Naive thymus-derived CD4-positive, alpha-beta T cell (primary cell): ENCODE results near the gene TRPC4. TPM values are rescaled to one million over a fixed set of nuclear protein-coding genes. Genes with fewer than 3 reads are reported as not detected.

Experiments used
- ATAC-seq: fragments of 150-1000 bp; cut with Tn5 transposase; 2 replicates; pipeline ENCODE4 v1.10.0; 2021; ENCODE audit warnings: mild to moderate bottlenecking, moderate library complexity
- CTCF ChIA-PET: fragments of 350-600 bp; sonication (Branson Sonifier 250); formaldehyde crosslinking; loops from one replicate; lab custom pipeline; 2021; ENCODE audit warnings: antibody characterized with exemption; lab: Charles Lee
- POLR2A ChIA-PET: fragments of 350-600 bp; sonication (Branson Sonifier 250); formaldehyde crosslinking; loops from one replicate; lab custom pipeline; 2021; ENCODE audit warnings: antibody characterized with exemption, inconsistent platforms; lab: Charles Lee
- DNase-seq, 9 donors: peaks; one replicate each; pipeline versions ENCODE4 v3.0.0 to v3.0.0-alpha.2; 2020 to 2022; ENCODE audit warnings: mixed read lengths in 1 of 9
- H3K27ac ChIP-seq: one replicate; pipeline ENCODE4 v1.7.0; 2013; ENCODE audit warnings: mild to moderate bottlenecking, low read depth, low read length, moderate library complexity
- H3K27me3 ChIP-seq, 2 donors: one replicate each; pipeline ENCODE4 v1.7.0; 2013; ENCODE audit warnings: low read length in 2 of 2, mild to moderate bottlenecking in 2 of 2, moderate library complexity in 2 of 2; ENCODE audit not compliant: control insufficient read depth in 2 of 2, insufficient read depth in 2 of 2
- H3K36me3 ChIP-seq, 3 experiments: 1 replicate in 2 of 3; 2 replicates in 1 of 3; pipeline ENCODE4 v1.7.0; 2013; ENCODE audit warnings: low read length in 3 of 3, mild to moderate bottlenecking in 3 of 3, moderate library complexity in 1 of 3; ENCODE audit not compliant: insufficient read depth in 3 of 3, control insufficient read depth in 2 of 3
- H3K4me1 ChIP-seq, 2 donors: one replicate each; pipeline ENCODE4 v1.7.0; 2013; ENCODE audit warnings: low read length in 2 of 2, mild to moderate bottlenecking in 2 of 2, moderate library complexity in 1 of 2; ENCODE audit not compliant: control insufficient read depth in 2 of 2, insufficient read depth in 2 of 2
- H3K4me3 ChIP-seq: 2 replicates; pipeline ENCODE4 v1.7.0; 2013; ENCODE audit warnings: mild to moderate bottlenecking, low read length
- H3K9me3 ChIP-seq, 3 experiments: 1 replicate in 2 of 3; 2 replicates in 1 of 3; pipeline ENCODE4 v1.7.0; 2013; ENCODE audit warnings: low read length in 3 of 3; ENCODE audit not compliant: control insufficient read depth in 2 of 3
- H3K27ac Mint-ChIP-seq, 9 donors: one replicate each; pipeline ENCODE4 v1.8.0; 2020 to 2022; ENCODE audit warnings: mixed read lengths in 9 of 9, mild to moderate bottlenecking in 8 of 9, moderate library complexity in 5 of 9, inconsistent platforms in 2 of 9
- H3K27me3 Mint-ChIP-seq, 5 donors: one replicate each; pipeline ENCODE4 v1.8.0; 2021 to 2022; ENCODE audit warnings: mixed read lengths in 5 of 5, mild to moderate bottlenecking in 1 of 5
- H3K36me3 Mint-ChIP-seq, 5 donors: one replicate each; pipeline ENCODE4 v1.8.0; 2020 to 2022; ENCODE audit warnings: mixed read lengths in 5 of 5, mild to moderate bottlenecking in 3 of 5, inconsistent platforms in 1 of 5
- H3K4me1 Mint-ChIP-seq, 7 donors: one replicate each; pipeline ENCODE4 v1.8.0; 2020 to 2022; ENCODE audit warnings: mixed read lengths in 7 of 7, mild to moderate bottlenecking in 3 of 7, inconsistent platforms in 1 of 7
- H3K4me3 Mint-ChIP-seq, 10 donors: one replicate each; pipeline ENCODE4 v1.8.0; 2020 to 2022; ENCODE audit warnings: mild to moderate bottlenecking in 10 of 10, mixed read lengths in 10 of 10, moderate library complexity in 6 of 10, inconsistent platforms in 2 of 10
- H3K9me3 Mint-ChIP-seq, 11 donors: one replicate each; pipeline ENCODE4 v1.8.0; 2020 to 2022; ENCODE audit warnings: mixed read lengths in 11 of 11, mild to moderate bottlenecking in 4 of 11, inconsistent platforms in 1 of 11, moderate library complexity in 1 of 11
- intact Hi-C, 2 donors: fragments of 100-400 bp; cut with micrococcal nuclease; formaldehyde crosslinking; loops; one replicate each; pipeline ENCODE4 v1.15.1; 2023
- polyA plus RNA-seq, 2 donors: library from polyadenylated mRNA; unstranded; fragments of 300-500 nt; fragmentation: Illumina TruSeq; gene quantifications; one replicate each; pipeline ENCODE4 v1.2.3, GENCODE V29; 2021
- total RNA-seq, 6 experiments: library from RNA in 5 of 6; stranded (reverse) in 5 of 6; gene quantifications; 1 replicate in 5 of 6; 2 replicates in 1 of 6; pipeline ENCODE4 v1.2.3 and lab custom pipeline; 2021 to 2026

TRPC4 gene
- total and polyA plus RNA-seq, 7 experiments from 2014 or later: not detected

- Mint-ChIP-seq H3K27me3 (no peaks in the 10 kb centered on the region), H3K9me3 (peaks cover 0 to 14% (median 4%) of the 10 kb centered on the region in 11 donors), H3K36me3 (no peaks in the 10 kb centered on the region), H3K27ac (no peak overlapping the region), H3K4me3 (no peak overlapping the region), H3K4me1 (no peaks in the 10 kb centered on the region)
- DNase-seq: no peak
- intact Hi-C loops: no loop called here
- no peaks in the 10 kb centered on the region for H3K9me3 ChIP-seq
- H3K36me3 ChIP-seq: no peaks in the 10 kb centered on the region
- H3K27me3 ChIP-seq: no peaks in the 10 kb centered on the region
- CTCF ChIA-PET: no interaction called here
- no peak for ATAC-seq
- H3K4me3 ChIP-seq: no peak overlapping the region
- H3K27ac ChIP-seq: no peak overlapping the region
- H3K4me1 ChIP-seq: no peaks in the 10 kb centered on the region
- POLR2A ChIA-PET: no interaction called here
Observed at GRCh38 chr13:37905736-37906135, 36.2 kb upstream of the TRPC4 start.

GRCh38 chr13:37899753-37900152 lies 30.2 kb upstream of the TRPC4 start:
- no peaks in the 10 kb centered on the region for H3K36me3 ChIP-seq
- H3K9me3 ChIP-seq: no peaks in the 10 kb centered on the region
- no peak overlapping the region for H3K27ac Mint-ChIP-seq
- no peak overlapping the region for H3K4me3 ChIP-seq
- H3K36me3 Mint-ChIP-seq: no peaks in the 10 kb centered on the region
- no peak for ATAC-seq
- no peaks in the 10 kb centered on the region for H3K4me1 ChIP-seq
- H3K27me3 Mint-ChIP-seq: no peaks in the 10 kb centered on the region
- H3K9me3 Mint-ChIP-seq: peaks cover 0 to 12% (median 5%) of the 10 kb centered on the region in 11 donors
- no peak overlapping the region for H3K4me3 Mint-ChIP-seq
- CTCF ChIA-PET: no interaction called here
- H3K27me3 ChIP-seq: no peaks in the 10 kb centered on the region
- no peak for DNase-seq
- POLR2A ChIA-PET: no interaction called here
- no peak overlapping the region for H3K27ac ChIP-seq
- peaks cover 0 to 1% (median 0%) of the 10 kb centered on the region in 7 donors for H3K4me1 Mint-ChIP-seq
- intact Hi-C loops: no loop called here

DNA sequence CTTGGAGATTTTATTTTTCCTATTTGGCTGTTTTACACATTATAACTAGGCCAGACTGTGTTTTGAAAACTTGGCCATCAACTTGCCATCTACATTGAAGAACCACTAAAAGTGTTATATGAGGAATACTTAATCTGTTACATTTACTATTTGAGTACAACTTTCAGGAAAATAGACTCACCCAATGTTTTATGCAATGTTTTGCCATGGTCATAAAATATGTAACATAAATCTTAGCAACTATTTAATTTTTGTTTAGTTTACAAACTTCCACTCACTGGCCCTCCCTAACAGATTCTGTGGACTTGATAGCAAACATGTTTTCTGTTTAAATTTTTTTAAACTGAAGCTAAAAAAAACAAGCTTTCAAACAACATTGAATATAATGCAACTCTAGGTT lies 23.7 kb upstream of the TRPC4 start:
- H3K4me1 Mint-ChIP-seq: peaks cover 0 to 1% (median 0%) of the 10 kb centered on the region in 7 donors
- ATAC-seq: no peak
- H3K36me3 Mint-ChIP-seq: no peaks in the 10 kb centered on the region
- no peak overlapping the region for H3K27ac ChIP-seq
- ChIA-PET CTCF (no interaction called here), POLR2A (no interaction called here)
- intact Hi-C loops: no loop called here
- no peaks in the 10 kb centered on the region for H3K36me3 ChIP-seq
- no peaks in the 10 kb centered on the region for H3K9me3 ChIP-seq
- H3K4me3 ChIP-seq: no peak overlapping the region
- no peak for DNase-seq
- no peak overlapping the region for H3K4me3 Mint-ChIP-seq
- H3K27me3 Mint-ChIP-seq: no peaks in the 10 kb centered on the region
- H3K27ac Mint-ChIP-seq: no peak overlapping the region
- H3K27me3 ChIP-seq: no peaks in the 10 kb centered on the region
- H3K4me1 ChIP-seq: no peaks in the 10 kb centered on the region
- H3K9me3 Mint-ChIP-seq: peaks cover 0 to 7% (median 0%) of the 10 kb centered on the region in 11 donors

DNA sequence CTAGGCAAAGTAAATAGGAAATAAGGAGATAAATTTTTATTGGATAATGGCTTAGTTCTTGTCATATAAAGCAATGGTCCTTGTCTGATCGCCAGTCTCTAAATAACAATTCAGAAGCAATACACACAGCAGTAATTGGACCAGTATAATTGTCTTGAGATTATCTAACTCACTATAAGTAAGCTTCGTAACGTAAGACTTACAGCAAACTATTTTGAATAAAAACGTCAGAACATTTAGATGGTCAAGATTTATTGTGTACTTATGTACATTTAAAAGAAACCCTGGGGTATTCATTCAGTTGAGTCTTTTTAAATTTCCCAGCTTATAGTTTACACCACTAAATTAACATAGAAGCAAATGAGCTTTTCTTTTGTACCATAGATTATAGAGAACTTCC lies 20.2 kb upstream of the TRPC4 start:
- no peak overlapping the region for H3K4me3 Mint-ChIP-seq
- CTCF ChIA-PET: no interaction called here
- DNase-seq: no peak

GRCh38 chr13:37889102-37889501 lies 19.5 kb upstream of the TRPC4 start:
- no peak overlapping the region for H3K27ac Mint-ChIP-seq
- DNase-seq: no peak
- ChIA-PET POLR2A (no interaction called here), CTCF (no interaction called here)
- Histone ChIP-seq H3K27me3 (no peaks in the 10 kb centered on the region), H3K4me1 (no peaks in the 10 kb centered on the region), H3K27ac (no peak overlapping the region), H3K36me3 (no peaks in the 10 kb centered on the region), H3K9me3 (no peaks in the 10 kb centered on the region), H3K4me3 (no peak overlapping the region)
- H3K36me3 Mint-ChIP-seq: no peaks in the 10 kb centered on the region
- ATAC-seq: no peak
- no peaks in the 10 kb centered on the region for H3K4me1 Mint-ChIP-seq
- intact Hi-C loops: no loop called here
- no peaks in the 10 kb centered on the region for H3K27me3 Mint-ChIP-seq
- no peak overlapping the region for H3K4me3 Mint-ChIP-seq
- H3K9me3 Mint-ChIP-seq: peaks cover 0 to 16% (median 2%) of the 10 kb centered on the region in 11 donors

More for the DNA sequence above, 20.2 kb upstream of the TRPC4 start:
- Histone ChIP-seq H3K9me3 (no peaks in the 10 kb centered on the region), H3K4me3 (no peak overlapping the region), H3K27me3 (no peaks in the 10 kb centered on the region), H3K4me1 (no peaks in the 10 kb centered on the region), H3K27ac (no peak overlapping the region), H3K36me3 (no peaks in the 10 kb centered on the region)
- POLR2A ChIA-PET: no interaction called here
- ATAC-seq: no peak
- peaks cover 0 to 16% (median 2%) of the 10 kb centered on the region in 11 donors for H3K9me3 Mint-ChIP-seq
- intact Hi-C loops: no loop called here
- no peaks in the 10 kb centered on the region for H3K27me3 Mint-ChIP-seq
- H3K4me1 Mint-ChIP-seq: no peaks in the 10 kb centered on the region
- H3K36me3 Mint-ChIP-seq: no peaks in the 10 kb centered on the region
- H3K27ac Mint-ChIP-seq: no peak overlapping the region

DNA sequence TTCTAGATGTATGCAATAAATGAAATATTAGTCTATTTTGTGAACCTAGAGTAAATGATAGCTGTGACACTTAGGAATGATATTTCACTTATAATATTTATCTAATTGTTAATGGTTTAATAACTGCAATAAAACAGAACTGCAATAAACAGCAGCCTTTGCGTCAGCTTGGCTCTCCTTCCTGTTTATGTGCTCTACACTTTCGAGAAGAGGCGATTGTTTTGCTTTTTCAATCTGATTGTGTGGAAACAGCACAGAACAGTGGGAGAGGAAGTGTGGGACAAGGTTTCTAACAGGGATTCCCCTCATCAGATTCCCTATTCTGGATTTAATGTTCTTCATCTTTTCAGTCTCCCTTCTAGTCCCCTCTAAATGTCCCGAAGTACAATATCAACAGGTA lies 17.3 kb upstream of the TRPC4 start:
- Histone ChIP-seq H3K36me3 (no peaks in the 10 kb centered on the region), H3K27me3 (no peaks in the 10 kb centered on the region), H3K9me3 (no peaks in the 10 kb centered on the region), H3K27ac (no peak overlapping the region), H3K4me3 (no peak overlapping the region), H3K4me1 (no peaks in the 10 kb centered on the region)
- DNase-seq (no peak), ATAC-seq (no peak)
- H3K4me1 Mint-ChIP-seq: no peaks in the 10 kb centered on the region
- no peak overlapping the region for H3K4me3 Mint-ChIP-seq
- POLR2A ChIA-PET: no interaction called here
- H3K27ac Mint-ChIP-seq: no peak overlapping the region
- no peaks in the 10 kb centered on the region for H3K36me3 Mint-ChIP-seq
- intact Hi-C loops: no loop called here
- CTCF ChIA-PET: no interaction called here
- peaks cover 0 to 16% (median 2%) of the 10 kb centered on the region in 11 donors for H3K9me3 Mint-ChIP-seq
- no peaks in the 10 kb centered on the region for H3K27me3 Mint-ChIP-seq

DNA sequence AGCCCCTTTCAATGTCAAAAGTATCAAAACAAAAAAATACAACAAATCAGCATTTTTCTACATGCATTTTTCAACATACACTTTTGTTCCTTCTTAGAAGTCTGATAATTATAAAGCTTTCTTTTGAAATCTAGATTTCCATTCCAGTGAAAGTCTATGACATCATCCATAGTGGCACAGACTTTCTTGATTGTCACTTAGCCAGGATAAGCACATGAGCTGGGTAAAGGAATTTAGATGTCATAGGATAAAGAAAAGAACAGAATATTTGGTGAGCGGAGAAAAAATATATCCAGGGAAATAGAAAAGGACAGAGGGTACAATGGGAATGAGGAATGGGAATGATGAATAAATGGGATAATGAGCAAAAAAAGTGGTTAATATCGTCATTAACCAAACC lies 15.1 kb upstream of the TRPC4 start:
- no peak overlapping the region for H3K27ac Mint-ChIP-seq
- H3K36me3 Mint-ChIP-seq: no peaks in the 10 kb centered on the region

More for the DNA sequence above, 15.1 kb upstream of the TRPC4 start:
- DNase-seq (no peak), ATAC-seq (no peak)
- Mint-ChIP-seq H3K4me1 (no peaks in the 10 kb centered on the region), H3K9me3 (peaks cover 0 to 14% (median 2%) of the 10 kb centered on the region in 11 donors), H3K27me3 (no peaks in the 10 kb centered on the region), H3K4me3 (no peak overlapping the region)
- Histone ChIP-seq H3K9me3 (no peaks in the 10 kb centered on the region), H3K27ac (no peak overlapping the region), H3K4me1 (no peaks in the 10 kb centered on the region), H3K4me3 (no peak overlapping the region), H3K36me3 (no peaks in the 10 kb centered on the region), H3K27me3 (no peaks in the 10 kb centered on the region)
- intact Hi-C loops: no loop called here
- POLR2A ChIA-PET: no interaction called here
- CTCF ChIA-PET: no interaction called here
